ENCODE results near the gene UBE2N.

UBE2N gene

DNA sequence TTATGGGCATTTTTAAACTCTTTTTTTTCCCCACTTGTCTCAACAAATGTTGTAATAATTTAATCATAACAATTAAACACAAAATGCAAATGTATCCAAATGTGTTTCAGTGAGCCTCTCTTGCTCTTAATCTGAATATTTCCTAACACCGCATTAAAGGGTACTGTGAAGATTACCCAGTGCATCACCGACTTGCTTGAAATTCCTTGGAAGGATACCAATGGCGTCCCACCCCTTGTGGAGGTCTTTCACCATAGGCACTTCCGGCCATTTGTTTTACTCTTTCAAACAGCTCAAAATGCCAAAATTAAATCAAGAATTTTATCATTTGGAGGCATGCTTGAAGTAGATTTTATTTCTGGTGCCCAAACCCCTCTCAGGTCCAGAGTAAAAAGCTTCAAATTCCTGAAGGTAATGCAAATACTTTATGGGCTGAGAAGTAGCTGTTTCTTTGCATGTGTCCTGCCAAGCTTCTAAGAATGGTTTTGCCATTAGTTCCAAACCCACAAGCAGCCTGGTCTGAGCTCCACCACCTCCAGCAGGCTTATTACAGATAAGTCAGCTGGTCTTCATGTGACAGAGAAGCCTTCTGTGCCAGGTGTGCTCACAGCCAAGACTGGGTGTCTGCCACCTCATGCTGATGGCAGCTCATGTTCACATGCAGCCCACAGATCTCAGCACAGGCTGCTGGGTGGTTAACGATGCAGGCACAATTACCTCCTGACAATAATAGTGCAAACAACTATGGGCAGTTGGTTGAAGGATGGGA lies 80.4 kb downstream of the UBE2N start:
- no peak for DNase-seq (ENCODE audit: low read depth in 2 of 3, low spot score in 2 of 3)

DNA sequence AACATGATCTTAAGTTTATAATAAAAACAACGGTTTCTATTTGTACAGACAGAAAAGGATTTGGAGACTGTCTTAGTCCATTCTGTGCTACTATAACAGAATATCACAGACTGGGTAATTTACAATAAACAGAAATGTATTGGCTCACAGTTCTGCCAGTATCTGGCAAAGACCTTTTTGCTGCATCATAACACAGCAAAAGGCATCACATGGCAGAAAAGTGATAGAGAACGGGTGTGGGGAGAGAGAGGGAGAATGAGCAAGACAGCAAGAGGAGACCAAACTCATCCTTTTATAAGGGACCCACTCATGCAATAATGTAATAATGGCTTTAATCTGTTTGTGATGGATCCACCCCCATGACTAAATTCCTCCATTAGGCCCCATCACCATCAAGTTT lies 81.1 kb downstream of the UBE2N start:
- no peak for DNase-seq (ENCODE audit: low read depth in 2 of 3, low spot score in 2 of 3)

DNA sequence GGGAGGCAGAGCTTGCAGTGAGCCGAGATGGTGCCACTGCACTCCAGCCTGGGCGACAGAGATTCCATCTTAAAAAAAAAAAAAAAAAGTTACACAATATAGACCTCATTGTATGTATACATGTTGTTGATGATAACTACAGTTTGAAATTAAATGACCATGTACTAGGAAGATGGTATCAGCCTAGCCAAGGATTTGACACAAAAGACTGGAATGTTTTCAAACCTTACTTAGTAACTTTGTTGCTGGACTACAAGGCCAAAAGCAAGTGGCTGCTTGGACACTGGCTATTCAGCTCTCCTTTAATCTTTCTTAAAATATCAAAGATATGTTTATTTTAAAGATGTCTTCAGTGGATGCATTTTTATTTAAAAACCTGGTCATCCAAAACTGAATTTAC lies 82.9 kb downstream of the UBE2N start:
- no peak for DNase-seq (ENCODE audit: low read depth in 2 of 3, low spot score in 2 of 3)

DNA sequence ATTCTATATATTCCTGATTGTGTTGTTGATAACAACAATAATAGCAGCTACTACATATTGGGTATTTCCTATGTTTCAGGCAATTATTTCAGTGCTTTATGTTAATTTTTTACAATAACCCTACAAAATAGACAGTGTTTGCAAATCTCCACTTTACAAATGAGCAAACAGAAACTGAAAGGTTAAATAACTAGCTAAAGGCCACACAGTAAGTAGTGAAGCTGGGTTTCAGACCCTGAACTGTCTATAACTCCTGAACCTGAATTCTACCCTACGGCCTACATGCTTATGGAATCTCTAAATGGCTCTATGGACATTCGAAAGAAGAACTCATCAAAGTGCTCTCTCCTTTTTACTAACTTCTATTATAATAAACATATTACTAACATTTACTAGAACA lies 83.7 kb downstream of the UBE2N start:
- DNase-seq (ENCODE audit: low read depth in 2 of 3, low spot score in 2 of 3): no peak

DNA sequence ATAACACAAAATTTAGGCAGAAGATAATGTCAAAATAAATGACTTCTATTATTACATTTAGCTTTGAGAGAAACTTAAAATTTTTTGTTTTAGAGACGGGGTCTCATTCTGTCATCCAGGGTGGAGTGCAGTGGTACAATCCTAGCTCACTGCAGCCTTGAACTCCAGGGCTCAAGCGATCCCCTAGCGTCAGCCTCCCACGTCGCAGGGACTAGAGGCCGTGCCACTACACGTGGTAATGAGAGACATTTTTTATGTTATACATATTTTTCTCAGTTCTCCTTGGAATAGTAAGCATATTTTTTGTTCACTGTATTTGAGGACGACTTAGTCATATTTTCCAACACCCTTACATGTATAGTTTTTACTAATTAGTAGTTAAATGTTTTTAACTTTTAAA lies 85.5 kb downstream of the UBE2N start:
- DNase-seq (ENCODE audit: low read depth in 2 of 3, low spot score in 2 of 3): no peak
